PC-3 (cell line): ENCODE results near the gene NLRP12.

ENCODE experiments used
- EZH2 ChIP-seq: fragments of 300-600 bp; sonication (generic); IDR thresholded peaks from one replicate; pipeline ENCODE4 v1.6.1; 2017; ENCODE audit warnings: antibody characterized with exemption, mild to moderate bottlenecking, low read length; ENCODE audit not compliant: unreplicated experiment
- EZH2phosphoT487 ChIP-seq: fragments of 300-600 bp; sonication (generic); IDR thresholded peaks from 2 replicates; pipeline ENCODE4 v1.6.1; 2018; ENCODE audit warnings: mild to moderate bottlenecking, antibody characterized with exemption, low read length, borderline replicate concordance
- TF ChIP-seq, protein P1 (sequence below): fragments of 300-600 bp; sonication (generic); conservative IDR thresholded peaks from 2 replicates; pipeline ENCODE4 v1.5.1; 2017; ENCODE audit warnings: antibody characterized with exemption, low read depth, mild to moderate bottlenecking, low read length

DNA sequence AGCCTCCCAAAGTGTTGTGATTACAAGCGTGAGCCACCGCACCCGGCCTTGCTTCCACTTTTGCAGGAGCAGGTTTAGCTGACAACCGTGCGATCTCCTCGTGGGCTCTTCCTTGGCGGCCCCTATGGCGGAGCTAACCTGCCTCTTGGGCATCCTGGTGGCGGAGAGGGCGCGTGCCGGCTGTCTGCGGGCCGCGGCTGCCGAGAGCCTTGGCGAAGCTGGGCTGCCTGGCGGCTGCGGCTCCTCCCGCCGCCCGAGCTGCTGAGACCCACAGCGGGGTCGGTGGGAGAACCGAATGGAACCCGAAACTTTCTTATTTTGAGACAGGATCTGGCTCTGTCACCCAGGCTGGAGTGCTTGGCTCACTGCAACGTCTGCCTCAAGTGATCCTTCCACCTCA is 55.7 kb downstream of the NLRP12 start:
- TF ChIP-seq, protein P1, sequence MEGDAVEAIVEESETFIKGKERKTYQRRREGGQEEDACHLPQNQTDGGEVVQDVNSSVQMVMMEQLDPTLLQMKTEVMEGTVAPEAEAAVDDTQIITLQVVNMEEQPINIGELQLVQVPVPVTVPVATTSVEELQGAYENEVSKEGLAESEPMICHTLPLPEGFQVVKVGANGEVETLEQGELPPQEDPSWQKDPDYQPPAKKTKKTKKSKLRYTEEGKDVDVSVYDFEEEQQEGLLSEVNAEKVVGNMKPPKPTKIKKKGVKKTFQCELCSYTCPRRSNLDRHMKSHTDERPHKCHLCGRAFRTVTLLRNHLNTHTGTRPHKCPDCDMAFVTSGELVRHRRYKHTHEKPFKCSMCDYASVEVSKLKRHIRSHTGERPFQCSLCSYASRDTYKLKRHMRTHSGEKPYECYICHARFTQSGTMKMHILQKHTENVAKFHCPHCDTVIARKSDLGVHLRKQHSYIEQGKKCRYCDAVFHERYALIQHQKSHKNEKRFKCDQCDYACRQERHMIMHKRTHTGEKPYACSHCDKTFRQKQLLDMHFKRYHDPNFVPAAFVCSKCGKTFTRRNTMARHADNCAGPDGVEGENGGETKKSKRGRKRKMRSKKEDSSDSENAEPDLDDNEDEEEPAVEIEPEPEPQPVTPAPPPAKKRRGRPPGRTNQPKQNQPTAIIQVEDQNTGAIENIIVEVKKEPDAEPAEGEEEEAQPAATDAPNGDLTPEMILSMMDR = no peak
- no peak for TF ChIP-seq EZH2phosphoT487
- TF ChIP-seq EZH2 = no peak
